HG03439 (cell line): ENCODE data around the gene C16orf90.

ENCODE experiments used
- ATAC-seq: cut with Tn5 transposase; IDR thresholded peaks from one replicate; pipeline ENCODE4 v1.9.1; 2021; ENCODE audit warnings: mild to moderate bottlenecking, moderate library complexity; ENCODE audit not compliant: unreplicated experiment

Gene C16orf90

DNA sequence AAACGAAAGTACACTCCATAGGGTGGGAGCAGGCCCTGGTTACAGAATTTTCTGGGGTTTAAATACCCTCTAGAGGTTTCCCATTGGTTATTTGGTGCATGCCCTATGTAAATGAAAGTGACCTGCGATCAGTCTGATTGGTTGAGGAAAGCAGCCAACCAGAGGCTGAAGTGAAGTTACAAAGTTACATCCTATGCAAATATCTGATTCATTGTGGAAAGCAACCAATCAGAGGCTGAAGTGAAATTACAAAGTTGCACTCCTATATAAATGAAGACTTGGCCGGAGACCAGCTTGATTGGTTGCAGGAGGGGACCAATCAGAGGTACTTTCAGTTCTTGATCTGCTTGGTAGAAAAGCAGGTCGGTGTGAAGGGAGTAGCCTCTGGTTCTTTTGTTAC, 27.4 kb downstream of the C16orf90 start:
- no peak for ATAC-seq

DNA sequence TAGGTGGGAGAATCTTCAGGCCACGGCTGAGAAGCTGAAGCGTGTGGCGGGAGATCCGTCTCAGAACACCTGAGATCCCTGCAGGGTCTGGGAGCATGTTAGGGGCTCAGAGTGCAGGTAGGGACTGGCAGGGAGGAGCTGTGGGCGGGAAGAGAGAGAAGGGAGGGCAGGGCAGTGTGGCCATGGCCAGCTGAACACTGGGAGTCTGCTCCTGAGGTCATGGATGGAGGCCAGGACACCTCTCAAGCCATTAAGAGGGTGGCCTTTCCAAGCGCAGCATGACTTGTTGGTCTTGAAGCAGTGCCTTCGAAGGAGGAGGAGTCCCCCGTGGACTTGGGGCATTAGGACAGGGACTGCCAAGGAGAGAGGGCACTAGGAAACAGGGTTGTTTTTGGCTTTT, 28.1 kb downstream of the C16orf90 start:
- no peak for ATAC-seq

DNA sequence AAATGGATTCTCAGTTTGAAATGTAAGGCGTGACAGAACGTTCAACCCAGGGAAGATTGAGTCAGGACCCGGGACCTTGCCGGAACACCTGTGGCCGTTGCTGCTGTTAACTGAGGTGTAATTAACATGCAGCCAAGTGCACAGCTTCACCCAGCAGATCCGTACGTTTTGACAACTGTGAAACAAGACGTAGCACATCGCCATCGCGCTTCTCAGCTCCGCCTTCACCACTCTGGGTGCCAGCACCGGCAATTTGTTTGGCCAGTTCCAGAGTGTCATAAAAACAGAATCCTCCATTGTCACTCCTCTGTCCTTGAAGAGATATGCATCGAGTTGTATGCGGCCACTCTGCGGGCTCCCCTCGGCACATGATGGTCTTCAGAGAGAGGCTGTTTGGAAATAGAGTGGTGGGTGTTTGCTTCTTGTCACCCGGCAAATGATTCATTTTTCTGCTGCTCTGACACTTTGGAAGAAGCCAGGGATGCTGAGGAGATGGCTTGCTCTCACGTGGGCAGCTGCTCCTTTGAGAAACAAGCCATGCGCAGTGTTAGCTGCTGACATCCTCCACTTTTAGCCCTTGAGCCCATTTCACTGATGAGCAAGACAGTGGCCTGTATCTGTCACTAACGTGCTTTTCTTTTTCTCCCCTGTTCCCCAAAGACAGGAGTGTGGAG, 29.2 kb downstream of the C16orf90 start:
- no peak for ATAC-seq

DNA sequence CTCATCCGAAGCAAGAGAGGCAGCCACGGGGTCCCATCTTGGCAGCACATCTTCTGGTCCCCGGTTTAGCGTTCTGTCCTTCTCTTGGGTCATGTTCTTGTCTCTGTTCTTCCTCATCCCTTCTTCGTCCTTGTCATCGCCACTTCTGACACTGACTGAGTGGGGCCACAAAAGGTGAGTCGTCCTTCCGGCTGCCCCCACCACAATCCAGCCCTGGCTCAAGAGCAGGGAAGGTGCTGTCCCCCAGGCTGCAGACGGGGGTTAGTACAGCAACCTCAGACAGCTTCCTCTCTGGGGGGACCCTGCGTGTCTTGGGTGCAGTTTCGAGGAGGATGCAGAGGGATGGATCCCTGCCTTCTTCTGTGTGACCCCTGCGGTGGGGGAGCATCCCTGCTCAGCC, 30.0 kb downstream of the C16orf90 start:
- ATAC-seq = no peak

DNA sequence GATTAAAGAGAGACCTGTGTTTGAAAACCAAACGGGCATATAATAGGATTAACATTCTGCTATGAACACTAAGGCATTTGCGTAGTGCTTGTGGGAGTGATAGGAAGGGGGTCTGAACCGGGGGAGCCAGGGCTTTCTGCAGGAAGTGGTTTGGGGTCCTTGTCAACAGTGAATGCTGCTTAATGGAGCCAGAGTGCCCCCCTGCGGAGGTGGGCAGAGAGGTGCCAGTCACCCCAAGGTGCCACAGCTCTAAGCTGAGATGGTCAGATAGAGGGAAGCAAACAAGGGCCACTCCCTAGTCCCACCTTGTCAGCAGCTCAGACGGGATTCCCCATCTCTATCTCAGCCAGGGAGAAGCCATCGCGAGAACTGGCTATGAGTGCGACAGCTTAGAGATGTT, 34.1 kb downstream of the C16orf90 start:
- ATAC-seq = no peak

DNA sequence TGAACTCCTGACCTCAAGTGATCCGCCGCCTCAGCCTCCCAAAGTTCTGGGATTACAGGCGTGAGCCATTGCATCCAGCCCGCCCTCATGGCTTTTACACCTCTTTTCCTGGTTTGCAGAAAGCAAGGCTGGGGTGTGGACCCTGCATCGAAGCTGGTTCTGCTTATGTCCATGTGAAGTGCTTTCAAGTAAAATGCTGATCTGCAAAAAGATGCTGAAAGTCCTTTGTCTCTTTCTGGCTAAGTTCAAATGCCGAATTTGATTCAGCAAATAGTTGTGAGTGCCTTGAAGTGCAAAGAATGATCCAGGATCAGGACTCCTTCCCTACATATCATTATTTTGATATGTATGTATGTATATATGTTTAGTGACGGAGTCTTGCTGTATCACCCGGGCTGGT, 34.7 kb downstream of the C16orf90 start:
- no peak for ATAC-seq

DNA sequence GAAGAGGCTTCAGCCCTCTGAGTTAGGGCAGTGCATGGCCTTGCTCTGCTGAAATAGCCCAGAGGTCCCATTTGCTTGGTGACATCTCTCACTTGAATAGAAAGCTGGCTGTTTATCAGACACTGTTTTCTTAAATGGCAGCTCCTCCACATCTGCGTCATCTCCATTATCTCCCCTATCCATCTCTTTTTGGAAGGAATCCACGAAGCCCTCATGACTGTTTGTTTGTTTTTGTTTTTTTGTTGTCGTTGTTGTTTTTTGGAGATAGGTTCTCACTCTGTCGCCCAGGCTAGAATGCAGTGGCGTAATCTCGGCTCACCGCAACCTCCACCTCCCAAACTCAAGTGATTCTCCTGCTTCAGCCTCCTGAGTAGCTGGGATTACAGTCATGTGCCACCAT, 35.2 kb downstream of the C16orf90 start:
- ATAC-seq = no peak

DNA sequence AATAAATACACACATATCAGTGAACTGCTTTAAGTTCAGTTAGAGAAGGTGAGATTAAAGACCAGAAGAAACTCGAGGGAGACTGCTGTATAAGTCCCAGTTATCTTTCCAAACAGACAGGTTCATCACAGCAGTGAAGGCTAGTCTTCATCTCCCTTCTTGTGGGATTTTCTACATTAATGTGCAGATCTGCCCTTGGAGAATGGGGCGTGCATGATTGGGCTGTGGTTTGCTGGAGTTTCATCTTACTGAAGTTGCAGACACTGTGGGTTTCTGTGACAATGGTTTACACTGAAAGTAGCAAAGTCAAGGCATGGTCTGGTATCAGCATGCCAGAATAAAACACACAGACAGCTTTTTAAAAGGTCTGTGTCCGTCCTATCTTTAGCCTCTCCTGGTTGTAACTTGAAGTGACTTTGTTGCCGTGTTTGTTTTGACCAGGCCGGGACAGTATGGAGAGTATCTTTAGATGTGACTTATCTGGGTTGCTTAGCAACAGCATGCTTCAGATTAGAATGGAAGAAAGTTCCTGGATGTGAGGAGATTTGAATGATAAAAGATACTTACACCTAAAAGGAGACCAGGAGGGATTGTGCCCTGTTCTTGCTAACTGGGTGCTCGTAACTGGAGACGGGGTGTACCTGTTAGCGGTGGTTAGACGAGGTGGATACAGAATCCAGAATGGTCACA, 35.7 kb downstream of the C16orf90 start:
- no peak for ATAC-seq

DNA sequence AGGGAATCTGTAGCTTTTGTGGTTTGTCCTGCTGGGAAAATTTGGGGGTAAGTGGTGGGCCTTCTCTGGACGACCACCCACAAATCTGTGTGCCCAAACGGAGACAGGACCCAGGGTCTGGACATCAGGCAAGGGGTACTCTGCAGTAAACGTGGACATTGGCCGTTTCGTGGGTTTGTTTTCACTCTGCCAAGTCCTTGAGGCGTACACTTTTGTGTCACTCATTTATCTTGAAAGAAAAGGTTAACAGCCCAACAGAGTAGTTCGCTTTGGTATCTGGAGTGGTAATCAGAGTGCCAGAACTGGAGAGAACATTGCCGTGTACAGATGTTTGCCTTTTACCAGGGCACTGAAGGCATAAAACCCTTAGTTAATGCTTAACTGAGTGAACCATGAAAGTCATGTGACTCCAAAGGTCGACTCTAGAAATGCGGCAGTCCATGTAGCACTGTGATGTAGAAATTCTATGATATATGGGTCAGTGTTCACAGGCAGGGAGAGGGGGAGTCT, 36.4 kb downstream of the C16orf90 start:
- no peak for ATAC-seq

DNA sequence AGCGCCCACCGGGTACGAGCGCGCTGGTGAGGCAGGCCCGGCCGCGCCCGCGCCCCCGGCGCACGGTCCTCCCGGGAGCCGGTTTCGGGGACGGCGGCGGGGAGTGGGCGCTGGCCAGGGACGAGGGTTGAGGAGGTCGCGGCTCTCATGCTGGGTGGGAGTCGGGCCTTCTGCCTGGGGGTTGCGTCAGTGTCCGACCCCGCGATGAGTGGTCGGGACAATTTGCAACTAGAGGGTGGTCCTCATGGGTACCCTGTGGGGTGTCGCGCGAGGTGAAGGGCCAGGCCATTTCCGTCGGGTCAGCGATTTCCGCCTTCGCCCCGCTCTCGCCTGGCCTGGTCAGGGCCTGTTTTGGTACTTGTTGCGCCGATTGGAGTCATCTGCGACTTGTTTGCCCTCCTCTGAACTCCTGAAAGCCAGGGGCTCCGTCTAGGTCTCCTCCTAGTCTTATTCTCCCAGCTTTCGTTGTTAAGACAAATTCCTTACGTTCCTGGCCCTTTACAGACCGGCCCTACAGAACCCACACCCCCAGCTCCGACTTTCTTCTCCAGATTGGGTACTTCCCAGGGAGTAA, 36.9 kb downstream of the C16orf90 start:
- ATAC-seq = peak; percentile 22

DNA sequence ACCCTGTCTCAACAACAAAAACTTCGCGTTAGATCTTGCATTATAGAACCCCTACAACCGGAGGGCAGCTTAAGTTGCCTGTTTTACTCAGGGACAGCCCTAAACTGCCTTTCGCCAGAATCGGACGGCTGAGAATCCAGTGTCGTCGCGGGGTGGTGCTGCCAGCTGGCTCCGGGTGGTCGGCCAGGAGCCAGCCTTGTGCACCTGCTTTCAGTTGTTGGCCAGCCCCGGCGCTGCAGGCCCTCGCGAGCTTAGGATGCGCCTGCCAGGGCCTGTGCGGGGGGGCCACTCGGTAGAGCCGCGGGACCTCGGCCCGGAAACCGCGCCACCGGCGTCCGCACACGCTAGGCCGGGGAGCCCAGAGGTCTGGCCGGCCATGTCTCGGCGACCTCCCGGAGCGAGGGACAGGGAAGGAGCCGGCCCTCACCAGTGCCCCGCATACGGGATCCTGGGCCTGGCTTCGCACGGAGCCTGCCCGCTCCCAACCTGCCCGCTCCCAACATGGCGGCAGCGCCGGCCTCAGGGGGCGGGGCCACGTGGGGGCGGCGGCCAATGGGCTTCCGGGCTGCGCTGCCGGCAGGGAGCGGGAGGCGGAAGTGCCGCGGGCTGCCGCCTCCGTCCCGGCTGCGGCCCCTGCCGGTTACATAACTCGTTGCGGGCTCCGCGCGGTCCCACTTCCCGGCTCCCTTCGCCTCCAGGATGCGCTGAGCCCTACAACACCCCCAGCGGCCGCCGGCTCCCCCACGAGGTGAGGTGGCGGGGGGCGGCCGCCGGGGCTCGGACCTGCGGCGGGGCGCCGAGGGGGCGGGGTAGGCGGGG, 37.6 kb downstream of the C16orf90 start:
- peak; percentile 84 for ATAC-seq

DNA sequence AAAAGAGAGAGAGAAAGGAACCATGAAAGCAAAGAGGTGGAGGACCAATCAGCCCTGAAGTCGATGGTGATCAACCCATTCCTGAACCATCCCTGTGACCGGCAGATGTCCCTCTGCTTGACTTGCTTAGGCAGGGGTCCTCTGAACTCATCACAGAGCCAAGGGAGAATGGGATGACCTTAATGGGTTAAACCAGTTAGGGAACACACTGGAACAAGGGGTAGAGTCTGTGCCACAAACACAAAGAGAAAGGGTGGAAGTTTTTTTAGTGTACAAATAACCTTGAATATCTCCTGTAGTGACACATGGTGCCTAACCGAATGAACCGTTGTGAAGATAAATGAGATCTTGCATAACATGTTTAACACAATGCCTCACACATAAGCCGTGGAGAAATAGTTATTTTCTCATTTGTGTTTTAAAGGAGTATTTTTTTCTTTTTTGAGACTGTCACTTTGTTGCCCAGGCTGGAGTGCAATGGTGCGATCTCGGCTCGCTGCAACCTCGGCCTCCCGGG, 40.6 kb downstream of the C16orf90 start:
- ATAC-seq = no peak

DNA sequence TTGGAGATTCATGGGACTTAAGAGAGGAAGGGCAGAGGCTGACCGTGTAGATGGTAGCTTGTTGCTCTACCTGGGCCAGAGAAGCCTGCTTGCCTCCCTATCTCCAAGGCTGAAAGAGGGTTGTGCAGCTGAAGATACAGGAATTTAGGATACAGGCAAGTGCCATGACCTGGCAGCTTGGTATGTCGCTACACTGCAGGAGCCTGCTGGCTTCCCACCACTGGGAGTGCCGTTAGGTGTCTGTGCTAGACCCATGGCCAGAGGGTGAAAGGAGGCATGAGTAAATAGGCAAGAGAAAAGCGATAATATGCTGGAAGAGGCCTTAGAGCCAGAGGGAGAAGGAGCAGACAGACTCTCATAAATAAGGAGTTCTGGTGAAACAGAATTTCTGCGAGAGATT, 41.2 kb downstream of the C16orf90 start:
- no peak for ATAC-seq

DNA sequence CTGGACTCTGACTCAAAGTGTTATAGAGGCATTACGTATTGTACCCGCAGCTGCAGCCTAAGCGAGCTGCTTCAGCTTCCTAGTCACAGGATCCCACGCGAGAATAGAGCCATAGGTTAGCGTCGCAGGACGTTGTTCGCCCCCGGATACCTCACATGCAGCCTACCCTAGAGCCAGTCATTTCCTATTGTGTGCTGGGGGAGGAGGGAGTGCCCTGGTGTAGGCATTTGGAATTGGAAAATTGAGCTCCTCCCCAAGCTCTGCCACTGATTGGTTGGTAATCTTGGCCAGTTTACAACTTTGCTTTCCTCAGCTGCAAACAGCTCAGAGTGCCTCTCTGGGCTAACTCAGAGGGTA, 51.3 kb downstream of the C16orf90 start:
- no peak for ATAC-seq
